Renal cortical epithelial cell (primary cell): ENCODE results near the gene DAP3. TPM values are rescaled to one million over a fixed set of nuclear protein-coding genes. Genes with fewer than 3 reads are reported as not detected.
"Not testable (repeated sequence)": the region's sequence is repeated elsewhere in the genome, so short reads cannot be mapped to it uniquely, and the experiment has no call there.

Source experiments
- DNase-seq: peaks from one replicate; pipeline ENCODE4 v3.0.0-alpha.2; 2011; ENCODE audit warnings: low read depth
- total RNA-seq: library from RNA; depleted of rRNA; stranded (reverse); fragments of >200 nt; gene quantifications from 2 replicates; pipeline ENCODE4 v1.2.3, GENCODE V29; 2014

The DAP3 gene
- total RNA-seq, 1 donor from 2014 or later, result 78.1 TPM

DNA sequence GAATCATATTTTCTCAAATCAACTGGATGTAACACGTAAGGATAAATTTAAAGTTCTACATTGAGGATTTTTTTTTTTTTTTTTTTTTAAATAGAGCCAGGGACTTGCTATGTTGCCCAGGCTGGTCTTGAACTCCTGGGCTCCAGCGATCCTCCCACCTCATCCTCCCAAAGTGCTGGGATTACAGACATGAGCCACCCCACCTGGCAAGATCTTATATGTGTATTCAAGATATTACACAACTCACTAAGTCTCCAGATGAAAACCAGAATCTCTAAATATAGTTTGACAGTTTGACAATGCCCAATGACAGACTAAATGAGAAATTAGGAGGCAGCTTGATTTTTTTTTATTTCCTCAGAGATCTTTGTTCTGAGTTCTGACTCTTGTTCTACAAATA lies 7.1 kb upstream of the DAP3 start:
- no peak for DNase-seq

GRCh38 chr1:155687705-155688323 lies 1.1 kb upstream of the DAP3 start:
- DNase-seq, result peak; percentile 9

- DNase-seq, result peak; percentile 54
Measured at GRCh38 chr1:155688324-155689080, 389 bp upstream of the DAP3 start, which contains the start of gene YY1AP1. Gene YY1AP1, minus strand, starts transcription at chr1:155688774. Its CDS starts 8,338 bp downstream, at chr1:155680436.

GRCh38 chr1:155691992-155692528 lies 3.2 kb downstream of the DAP3 start:
- no peak for DNase-seq

DNA sequence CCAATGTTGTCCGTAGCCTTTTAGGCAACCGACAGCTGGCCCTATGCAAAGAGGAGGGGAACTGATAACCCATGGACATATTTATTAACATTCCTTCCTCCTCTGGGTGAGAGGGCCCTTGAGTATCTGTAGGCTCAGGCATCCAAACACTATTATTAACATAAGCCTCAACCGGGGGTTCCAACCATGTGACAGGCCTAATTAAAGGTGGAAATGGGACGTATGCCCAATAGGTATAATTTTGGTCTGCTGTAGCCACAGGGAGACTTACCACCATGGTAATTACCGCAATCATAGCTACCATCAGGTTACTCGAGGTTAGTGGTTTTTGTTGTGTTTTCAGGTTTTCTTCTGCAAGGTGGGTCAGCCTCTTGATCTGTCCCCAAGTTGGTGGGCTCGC lies 5.3 kb downstream of the DAP3 start:
- no peak for DNase-seq

DNA sequence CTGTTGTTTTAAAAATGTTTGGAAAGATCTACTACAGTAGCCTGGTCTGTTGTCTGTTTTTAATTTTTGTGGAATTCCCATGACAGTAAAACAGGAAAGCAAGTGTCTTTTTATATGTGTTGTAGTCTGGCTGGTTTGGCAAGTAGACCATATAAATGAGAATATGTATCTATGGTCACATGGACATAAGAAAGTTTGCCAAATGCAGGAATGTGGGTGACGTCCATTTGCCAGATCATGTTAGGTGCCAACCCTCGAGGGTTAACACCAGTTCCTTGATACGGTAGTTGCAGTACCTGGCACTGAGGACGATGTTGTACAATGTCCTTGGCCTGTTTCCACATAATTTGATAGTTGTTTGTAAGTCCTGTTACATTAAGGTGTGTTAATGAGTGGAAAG lies 6.2 kb downstream of the DAP3 start:
- no peak for DNase-seq

DNA sequence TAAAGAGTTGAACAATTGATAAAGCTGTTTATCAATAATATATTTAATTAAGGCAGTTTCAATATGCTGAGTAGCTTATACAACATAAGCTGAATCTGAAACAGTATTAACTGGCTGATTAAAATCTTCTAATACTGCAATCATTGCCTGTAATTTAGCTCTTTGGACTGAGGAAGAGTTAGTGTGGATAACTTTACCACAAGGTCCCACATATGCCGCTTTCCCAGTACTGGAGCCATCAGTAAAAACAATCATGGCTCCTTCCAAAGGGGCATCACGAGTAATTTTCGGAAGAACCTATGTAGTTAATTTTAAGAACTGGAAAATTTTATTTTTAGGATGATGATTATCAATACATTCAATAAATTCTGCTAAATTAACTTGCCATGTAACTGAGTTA lies 6.7 kb downstream of the DAP3 start:
- no peak for DNase-seq

GRCh38 chr1:155696524-155696923 lies 7.6 kb downstream of the DAP3 start:
- DNase-seq, result no peak

DNA sequence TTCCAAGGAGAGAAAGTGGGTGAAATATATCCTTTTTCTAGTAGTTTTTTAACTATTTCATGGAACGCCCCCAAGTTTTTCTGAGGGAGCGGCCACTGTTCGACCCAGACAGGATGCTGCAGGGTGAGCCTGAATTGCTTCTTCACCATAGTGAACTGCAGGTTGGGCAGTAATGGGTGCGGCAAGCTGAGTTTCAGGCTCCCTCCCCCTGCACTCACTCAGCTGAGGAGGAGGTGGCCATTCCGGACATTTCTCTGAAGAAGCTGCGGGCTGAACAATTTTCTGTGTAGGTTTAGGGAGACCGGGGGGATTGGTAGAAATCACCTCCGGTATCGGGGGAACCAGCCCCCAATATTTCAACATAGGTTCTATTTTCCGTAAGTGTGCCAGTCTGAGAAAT lies 8.2 kb downstream of the DAP3 start:
- DNase-seq, result no peak

GRCh38 chr1:155697616-155698015 lies 8.7 kb downstream of the DAP3 start:
- not testable (repeated sequence) for DNase-seq

DNA sequence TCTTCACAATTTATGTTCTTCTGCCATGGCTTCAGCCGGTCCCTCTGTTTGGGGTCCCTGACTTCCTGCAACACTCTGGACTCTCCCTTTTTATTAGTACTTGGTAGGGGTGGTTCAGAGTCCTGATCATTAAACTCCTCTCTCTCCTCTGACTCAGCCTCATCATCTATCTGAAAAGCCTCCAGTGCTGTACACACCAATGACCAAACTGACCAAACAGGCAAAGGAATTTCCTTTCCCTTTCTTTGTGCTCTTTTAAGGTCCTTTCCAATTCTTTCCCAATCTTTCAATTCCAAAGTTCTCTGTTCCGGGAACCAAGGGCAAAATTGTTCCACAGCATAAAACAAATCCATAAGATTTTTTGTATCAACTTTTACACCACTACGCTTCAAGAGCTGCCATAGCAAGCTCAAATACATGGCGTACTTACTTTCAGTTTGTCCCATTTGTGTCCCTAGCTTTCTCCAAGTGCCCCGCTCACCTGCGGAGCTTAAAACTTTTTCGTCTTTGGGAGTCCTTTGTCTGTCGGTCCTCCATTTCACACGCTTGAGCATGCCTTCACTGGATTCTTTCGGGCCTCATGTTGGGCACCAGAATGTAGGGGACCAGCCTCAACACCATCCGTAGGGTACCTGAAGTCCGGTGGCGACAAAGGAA lies 9.6 kb downstream of the DAP3 start:
- DNase-seq, result peak; percentile 80

DNA sequence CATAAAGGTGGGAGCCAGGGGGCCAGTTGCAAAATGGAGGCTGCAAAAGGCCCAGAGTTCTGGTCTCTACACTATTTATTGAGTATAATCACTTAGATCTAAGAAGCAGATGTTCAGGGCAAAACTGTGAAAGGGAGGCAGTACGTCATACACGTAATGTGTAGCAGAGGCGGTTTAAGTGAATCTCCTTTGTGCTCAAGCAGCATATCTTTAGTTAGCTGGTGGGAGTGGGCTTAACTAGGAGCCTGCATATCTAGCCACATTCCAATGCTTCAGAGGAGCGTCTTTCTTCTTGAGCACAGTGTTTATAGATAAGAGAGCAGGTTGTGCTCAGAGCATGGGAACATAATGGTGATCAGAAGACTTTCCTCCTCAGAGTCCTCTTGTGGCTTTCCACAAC lies 10.2 kb downstream of the DAP3 start:
- not testable (repeated sequence) for DNase-seq

- not testable (repeated sequence) for DNase-seq
Measured at GRCh38 chr1:155701675-155702074, 12.8 kb downstream of the DAP3 start.

- DNase-seq, result no peak
Measured at GRCh38 chr1:155703216-155703615, 14.3 kb downstream of the DAP3 start.

DNA sequence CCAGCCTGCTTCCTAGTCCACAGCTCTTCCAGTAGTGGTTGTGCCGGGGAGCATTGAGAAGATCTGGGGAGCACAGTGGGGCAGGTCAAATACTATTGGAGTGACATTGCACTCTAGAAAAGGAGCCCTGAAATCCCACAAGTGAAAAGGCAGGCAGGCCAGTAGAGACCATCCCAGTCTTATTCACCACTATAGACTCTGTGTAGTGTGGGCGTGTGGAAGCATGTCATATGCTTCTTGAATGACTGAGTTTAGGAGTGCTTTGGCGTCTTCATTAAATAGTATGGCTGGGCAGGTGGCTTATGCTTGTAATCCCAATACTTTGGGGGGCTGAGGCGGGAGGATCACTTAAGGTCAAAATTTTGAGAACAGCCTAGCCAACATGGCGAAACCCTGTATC lies 15.5 kb downstream of the DAP3 start:
- DNase-seq, result not testable (repeated sequence)

DNA sequence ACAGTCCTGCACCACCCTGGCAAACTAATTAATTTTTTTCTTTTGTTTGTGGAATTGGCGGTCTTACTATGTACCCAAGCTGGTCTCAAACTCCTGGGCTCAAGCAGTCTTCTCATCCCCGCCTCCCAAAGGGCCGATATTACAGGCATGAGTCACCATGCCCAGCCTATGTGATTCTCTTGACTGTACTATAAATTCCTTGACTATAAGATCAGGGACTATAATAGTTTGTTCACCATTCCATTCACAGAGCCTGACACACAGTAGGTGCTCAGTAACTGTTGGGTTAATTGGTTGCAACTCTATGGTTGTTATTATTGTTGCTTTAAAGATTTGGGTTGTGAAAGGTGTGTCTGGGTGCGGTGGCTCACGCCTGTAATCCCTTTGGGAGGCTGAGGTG lies 17.2 kb downstream of the DAP3 start:
- DNase-seq, result peak; percentile 22

- DNase-seq, result no peak
Measured at GRCh38 chr1:155709391-155709790, 20.5 kb downstream of the DAP3 start.

DNA sequence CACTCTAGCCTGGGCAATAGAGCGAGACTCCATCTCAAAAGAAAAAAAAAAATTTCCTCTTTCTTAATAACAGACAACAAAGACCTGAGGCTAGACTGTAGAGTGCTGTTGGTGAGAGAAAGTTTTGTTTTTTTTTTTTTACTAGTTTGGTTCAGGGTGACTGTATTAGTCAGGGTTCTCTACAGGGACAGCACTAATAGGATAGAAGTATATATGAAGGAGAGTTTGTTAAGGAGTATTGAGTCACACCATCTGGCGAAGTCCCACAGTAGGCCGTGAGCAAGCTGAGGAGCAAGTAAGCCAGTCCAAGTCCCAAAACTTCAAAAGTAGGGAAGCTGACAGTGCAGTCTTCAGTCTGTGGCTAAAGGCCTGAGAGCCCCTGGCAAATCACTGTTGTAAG lies 22.6 kb downstream of the DAP3 start:
- DNase-seq, result not testable (repeated sequence)

- DNase-seq, result not testable (repeated sequence)
Measured at GRCh38 chr1:155712636-155713035, 23.7 kb downstream of the DAP3 start.

DNA sequence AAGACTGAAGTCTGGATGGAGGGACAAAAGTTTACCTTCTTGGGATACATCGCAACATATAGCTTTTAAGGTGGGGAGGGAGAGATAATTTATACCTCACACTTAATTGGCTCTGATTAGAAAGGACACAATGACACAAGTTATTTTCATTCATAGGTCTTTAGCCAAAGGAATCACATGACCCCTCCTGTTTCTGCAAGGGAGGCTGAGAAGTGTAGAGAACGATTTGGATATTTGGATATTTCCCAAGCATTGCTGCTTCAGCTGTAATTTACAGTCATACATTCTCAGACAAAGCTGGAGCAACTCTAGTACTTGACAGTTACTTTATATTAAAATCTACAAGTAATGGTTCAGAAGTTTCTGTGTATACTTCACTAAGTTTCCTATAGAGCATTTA lies 24.2 kb downstream of the DAP3 start:
- DNase-seq, result no peak

DNA sequence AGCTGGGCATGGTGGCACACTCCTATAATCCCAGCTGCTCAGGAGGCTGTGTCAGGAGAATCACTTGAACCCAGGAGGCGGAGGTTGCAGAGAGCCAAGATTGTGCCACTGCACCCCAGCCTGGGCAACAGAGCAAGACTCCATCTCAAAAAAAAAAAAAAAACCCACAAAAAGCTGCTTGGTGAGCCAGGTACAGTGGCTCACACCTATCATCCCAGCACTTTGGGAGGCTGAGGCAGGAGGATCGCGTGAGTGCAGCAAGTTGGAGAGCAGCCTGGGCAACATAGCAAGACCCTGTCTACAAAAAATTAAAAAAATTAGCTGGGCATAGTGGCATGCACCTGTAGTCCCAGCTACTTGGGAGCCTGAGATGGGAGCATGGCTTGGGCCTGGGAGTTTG lies 26.2 kb downstream of the DAP3 start:
- DNase-seq, result not testable (repeated sequence)

- DNase-seq, result no peak
Measured at GRCh38 chr1:155715777-155716176, 26.9 kb downstream of the DAP3 start.

GRCh38 chr1:155717041-155717440 lies 28.1 kb downstream of the DAP3 start:
- no peak for DNase-seq
